SIG-M5 (cell line): ENCODE results near the gene HIRA.
"Not testable (repeated sequence)": the region's sequence is repeated elsewhere in the genome, so short reads cannot be mapped to it uniquely, and the experiment has no call there.

Experiments used
- DNase-seq: peaks from one replicate; lab custom pipeline; 2025; lab: John Stamatoyannopoulos, UW

The HIRA gene

GRCh38 chr22:19440411-19441195 lies 9.1 kb upstream of the HIRA start:
- no peak for DNase-seq

GRCh38 chr22:19438298-19438697 lies 6.8 kb upstream of the HIRA start:
- no peak for DNase-seq

DNA sequence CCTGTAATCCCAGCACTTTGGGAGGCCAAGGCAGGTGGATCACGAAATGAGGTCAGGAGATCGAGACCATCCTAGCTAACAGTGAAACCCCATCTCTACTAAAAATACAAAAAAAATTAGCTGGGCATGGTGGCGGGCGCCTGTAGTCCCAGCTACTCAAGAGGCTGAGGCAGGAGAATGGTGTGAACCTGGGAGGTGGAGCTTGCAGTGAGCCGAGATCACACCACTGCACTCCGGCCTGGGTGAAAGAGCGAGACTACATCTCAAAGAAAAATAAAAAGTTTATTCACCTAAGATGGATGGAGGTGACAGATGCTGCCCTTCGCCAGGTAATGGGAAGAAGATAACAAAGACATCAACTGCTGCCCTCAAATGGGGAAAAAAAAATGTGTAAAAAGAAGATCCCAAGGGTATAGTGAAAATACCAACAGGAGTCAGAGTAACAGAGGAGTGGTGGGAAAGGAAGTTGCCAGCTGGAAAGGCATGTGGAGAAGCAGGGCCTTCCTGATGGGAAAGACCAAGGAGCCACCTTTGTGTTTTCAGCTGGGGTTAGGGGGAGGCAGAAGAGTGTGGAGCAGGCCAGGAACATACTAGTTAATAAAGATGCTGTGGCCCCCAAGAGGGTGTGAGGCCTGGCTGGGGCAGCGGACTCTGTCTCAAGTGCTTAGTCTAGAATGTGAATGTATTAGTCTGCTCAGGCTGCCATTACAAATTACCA lies 5.1 kb upstream of the HIRA start:
- not testable (repeated sequence) for DNase-seq

DNA sequence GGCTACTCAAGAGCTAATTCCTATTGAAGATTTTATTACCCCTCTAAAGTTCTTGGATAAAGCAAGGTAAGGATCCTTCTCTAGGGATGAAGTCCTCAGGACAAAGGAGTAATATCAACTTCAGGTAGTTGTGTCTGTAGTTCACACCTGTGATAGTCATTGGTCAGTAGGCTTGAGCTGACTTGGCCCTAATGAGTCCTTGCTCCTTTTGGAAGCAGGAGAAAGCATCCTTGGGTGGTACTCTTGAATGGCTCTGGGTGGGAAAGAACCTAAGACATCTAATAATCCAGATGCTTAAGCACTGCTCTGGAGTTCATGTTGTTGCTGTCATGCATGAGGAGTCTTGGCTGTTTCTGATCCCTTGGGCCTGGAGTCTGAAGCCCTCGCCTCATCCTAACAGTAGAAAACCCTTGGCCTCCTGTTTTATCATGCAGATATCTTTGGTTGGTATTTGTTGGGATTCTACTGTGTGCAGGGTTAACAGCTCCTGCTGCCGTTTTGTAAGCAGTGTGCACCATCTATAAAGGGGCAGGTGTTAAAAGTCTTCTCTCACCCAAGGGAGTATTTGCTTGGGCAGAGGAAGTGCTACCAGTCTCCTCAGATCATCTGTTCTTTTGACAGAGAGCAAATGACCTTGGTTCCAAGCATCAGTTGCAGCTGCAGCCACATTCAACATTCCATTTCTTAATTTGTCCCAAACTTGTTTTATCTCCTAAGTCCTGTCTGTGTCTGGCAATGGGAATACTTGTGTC lies 3.5 kb upstream of the HIRA start:
- no peak for DNase-seq

DNA sequence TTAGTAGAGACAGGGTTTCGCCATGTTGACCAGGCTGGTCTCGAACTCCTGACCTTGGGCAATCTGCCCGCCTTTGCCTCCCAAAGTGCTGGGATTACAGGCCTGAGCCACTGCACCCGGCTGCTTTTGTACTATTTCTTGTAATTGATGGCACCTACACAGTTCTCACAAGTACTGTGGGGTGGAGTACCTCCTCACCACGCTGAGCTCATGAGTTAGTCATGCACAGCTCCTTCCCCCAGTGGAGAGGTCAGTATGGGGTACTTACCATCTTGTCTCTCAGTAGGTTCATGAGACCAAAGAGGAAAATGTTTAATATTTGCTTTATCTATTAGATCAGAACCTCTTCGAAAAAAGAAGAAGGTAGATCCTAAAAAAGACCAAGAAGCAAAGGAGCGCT lies 2.9 kb upstream of the HIRA start:
- no peak for DNase-seq

DNA sequence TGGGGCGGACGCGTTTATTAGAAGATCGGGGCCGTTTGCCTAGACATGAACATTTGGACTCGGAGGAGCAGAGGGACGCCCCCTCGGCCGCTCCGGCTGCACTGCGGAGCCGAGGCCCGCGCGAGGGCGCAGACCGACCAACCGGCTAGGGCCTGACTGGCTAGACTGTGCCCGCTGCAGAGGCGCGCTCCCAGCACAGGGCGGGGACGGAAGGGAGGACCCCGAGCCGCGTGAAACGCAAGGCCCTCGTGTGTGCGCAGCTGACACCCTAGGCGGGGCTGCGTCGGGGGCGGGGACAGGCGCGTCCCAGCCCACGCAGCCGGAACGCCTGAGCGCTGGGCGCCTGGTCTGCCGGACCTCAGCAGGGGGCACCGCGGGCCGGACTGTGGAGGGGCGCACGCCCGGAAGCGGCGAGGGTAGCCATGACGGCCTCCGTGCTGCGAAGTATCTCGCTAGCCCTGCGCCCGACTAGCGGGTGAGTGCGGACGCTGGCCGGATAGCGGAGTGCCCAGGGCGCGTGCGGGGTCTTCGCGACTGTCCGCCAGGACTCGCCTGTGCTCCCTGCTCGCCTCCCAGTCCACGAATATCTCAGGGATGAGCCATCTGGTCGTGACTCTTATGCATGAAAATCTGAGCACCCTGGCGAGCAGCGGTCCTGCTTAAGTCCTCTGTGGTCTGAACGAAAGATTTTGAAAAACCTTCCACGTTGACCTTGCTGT lies 759 bp upstream of the HIRA start, which contains the start of gene MRPL40:
MRPL40 (plus strand) TSS at position 413 of the 719 bp plus-strand sequence; CDS start at position 423, 10 bp downstream.
- DNase-seq = peak; percentile 35

DNA sequence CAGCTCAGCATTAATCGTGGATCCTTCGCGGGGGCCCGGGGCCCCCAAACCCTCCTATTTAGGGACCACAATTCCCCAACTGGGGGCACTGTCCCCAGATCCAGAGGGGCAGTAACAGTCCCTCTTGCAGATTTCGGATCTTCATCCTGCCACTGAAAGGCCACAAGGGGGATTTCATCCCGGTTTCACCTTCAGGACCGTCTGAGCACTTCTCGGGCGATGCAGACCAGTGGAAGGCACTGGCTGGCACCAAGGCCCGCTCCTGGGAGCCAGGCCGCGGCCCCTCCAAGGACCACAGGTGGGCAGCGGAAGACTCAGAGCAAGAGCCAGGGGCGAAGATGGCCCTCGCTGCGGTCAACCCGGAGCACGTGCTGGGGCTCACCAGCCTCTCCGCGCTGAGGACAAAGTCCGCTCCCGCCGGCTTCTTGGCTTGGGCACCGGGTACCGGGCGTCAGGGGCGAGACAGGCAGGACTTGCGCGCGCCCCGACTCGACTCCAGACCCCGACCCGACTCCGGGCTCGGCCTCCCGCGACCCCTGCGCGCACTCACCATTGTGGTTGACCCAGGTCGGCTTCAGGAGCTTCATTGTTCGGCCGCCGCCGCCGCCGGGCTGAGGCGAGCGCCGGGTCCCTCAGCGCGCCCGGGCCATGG lies 517 bp downstream of the HIRA start:
- no peak for DNase-seq

GRCh38 chr22:19429950-19430889 lies 1.3 kb downstream of the HIRA start:
- DNase-seq = no peak

- DNase-seq = no peak
Measured at GRCh38 chr22:19424186-19424500, 7.4 kb downstream of the HIRA start.

DNA sequence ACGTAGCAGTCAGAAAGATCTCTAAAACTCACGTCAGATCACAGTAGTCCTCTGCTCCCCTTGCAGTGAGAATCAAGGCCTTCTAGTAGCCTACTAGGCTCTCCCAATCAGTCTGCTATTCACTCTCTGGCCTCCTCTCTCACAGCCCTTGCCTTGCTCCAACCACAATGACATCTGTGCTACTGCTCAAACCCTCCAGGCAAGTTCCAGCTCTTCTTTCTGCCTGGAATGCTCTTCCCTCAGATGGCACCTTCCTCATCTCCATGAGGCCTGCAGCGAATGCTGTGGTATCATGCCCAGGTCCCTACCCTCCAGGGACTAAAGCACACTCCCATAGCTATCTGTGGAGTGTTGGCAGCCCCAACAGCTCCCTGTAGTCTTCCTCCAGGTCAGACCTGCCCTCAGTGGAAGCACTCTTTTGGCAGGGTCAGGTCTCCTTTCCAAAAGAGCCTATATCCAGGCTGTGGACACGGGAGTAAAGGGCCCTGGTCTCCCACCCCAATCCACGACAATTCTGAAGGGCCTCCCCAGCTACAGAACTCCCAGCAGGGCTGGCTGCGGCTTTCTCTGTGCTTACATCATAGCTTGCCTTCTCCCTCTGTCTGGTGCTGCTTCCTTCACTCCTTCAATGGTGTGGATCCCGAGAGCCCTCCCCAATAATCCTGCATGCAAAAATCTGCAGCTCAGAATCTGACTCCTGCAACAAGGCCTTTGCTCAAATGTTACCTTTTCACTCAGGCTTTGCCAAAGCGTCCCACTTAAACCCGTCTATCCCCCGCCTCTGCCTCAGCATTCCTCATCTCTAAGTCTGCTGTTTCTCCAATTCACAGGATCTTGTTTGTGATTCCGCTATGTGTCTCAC lies 8.9 kb downstream of the HIRA start:
- no peak for DNase-seq

- DNase-seq = no peak
Measured at GRCh38 chr22:19420321-19420720, 11.2 kb downstream of the HIRA start.

DNA sequence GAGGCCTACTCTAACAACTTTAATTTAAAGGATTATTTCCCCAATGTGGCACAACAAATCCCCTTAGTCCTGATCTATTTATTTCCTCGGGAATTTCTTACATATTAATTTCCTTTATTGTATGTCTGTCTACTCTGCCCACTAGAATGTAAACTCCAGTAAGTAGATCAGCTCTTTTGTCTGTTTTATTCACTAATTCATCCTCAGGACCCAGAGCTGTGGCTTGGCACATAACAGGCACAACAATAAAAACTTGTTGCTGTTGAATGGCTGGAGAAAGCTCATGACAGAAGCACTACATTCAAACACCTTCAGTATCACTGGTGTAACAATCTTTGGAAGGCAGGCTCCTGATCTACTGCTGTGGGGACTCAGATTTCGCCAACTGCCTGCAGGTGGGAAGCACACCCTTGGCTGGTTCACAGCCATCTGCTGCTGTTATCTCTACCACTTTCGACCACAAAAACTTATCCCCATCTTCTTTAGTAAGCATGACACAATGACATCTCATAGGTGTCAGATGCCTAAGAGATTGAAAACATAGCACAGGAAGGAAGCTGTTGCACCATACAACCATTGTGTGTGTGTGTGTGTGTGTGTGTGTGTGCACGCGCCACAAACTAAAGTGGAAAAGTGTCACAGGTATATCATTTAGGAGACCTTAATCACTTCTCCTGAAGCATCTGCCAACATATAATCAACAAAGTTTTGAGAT lies 11.9 kb downstream of the HIRA start:
- DNase-seq = no peak

GRCh38 chr22:19419086-19419463 lies 12.5 kb downstream of the HIRA start:
- no peak for DNase-seq

GRCh38 chr22:19412923-19413322 lies 18.6 kb downstream of the HIRA start:
- DNase-seq = no peak

- no peak for DNase-seq
Measured at GRCh38 chr22:19412478-19412877, 19.1 kb downstream of the HIRA start.

GRCh38 chr22:19411690-19412045 lies 19.9 kb downstream of the HIRA start:
- DNase-seq = no peak

DNA sequence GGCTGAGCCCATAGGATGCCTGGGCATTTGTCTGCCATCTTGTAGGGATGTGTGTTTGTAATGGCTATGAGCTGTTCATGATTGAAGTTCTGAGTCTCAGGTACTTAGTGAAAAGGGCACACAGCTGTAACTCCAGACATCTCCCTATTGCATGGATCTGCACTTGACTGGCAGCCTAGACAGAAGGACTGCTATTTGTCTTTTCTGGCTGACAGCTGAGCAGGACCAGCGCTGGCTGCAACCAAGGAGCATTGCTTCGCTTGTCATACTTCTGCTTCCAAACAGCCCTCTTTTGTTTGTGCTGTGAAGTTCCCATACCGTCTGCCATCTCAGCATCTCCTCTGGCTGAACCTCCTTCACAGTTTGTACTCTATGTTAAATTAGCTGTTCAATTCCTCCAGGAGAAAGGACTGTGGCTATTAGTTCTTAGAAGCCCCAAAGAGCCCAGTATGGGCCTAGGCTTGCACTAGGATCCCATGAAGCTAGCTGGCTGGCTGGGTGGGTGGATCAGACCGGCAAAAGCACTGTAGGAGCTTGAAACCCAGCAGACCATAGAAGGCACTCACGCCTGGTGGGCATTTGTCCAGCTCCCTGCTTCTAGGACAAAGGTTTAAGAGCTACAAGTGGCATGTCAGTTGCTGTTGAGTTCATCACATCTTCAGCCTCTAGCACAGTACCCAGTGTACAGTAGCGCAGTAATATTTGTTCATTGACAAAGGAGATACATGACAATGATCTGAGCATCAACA lies 20.4 kb downstream of the HIRA start:
- no peak for DNase-seq
